Hematopoietic multipotent progenitor cell treated with erythropoietin and hydrocortisone succinate and interleukin-3 and kit ligand, for 17 days (in vitro differentiated cells): Measurements from ENCODE around the gene SETD6.
"Not testable (repeated sequence)": the region's sequence is repeated elsewhere in the genome, so short reads cannot be mapped to it uniquely, and the experiment has no call there.

Experiments
- DNase-seq: peaks from one replicate; pipeline ENCODE4 v3.0.0-alpha.2; 2015; ENCODE audit warnings: low spot score

SETD6 gene

GRCh38 chr16:58515125-58515870, at the start of gene SETD6:
TSS of gene SETD6 (plus strand) at chr16:58515517. CDS start at chr16:58515538, 21 bp downstream.
- peak; percentile 62 for DNase-seq

GRCh38 chr16:58465817-58466216, 49.5 kb upstream of the SETD6 start:
- no peak for DNase-seq

- DNase-seq: no peak
Measured at GRCh38 chr16:58466396-58466795, 48.9 kb upstream of the SETD6 start.

GRCh38 chr16:58467905-58468304, 47.4 kb upstream of the SETD6 start:
- DNase-seq: no peak

- DNase-seq: no peak
Measured at GRCh38 chr16:58471209-58471975, 43.9 kb upstream of the SETD6 start.

- no peak for DNase-seq
Measured at GRCh38 chr16:58472266-58472665, 43.1 kb upstream of the SETD6 start.

- no peak for DNase-seq
Measured at GRCh38 chr16:58472827-58473226, 42.5 kb upstream of the SETD6 start.

GRCh38 chr16:58474296-58474695, 41.0 kb upstream of the SETD6 start:
- DNase-seq: no peak

- no peak for DNase-seq
Measured at GRCh38 chr16:58475091-58475619, 40.2 kb upstream of the SETD6 start.

- no peak for DNase-seq
Measured at GRCh38 chr16:58476791-58477190, 38.5 kb upstream of the SETD6 start.

GRCh38 chr16:58478427-58478826, 36.9 kb upstream of the SETD6 start:
- no peak for DNase-seq

GRCh38 chr16:58481226-58481869, 34.0 kb upstream of the SETD6 start:
- no peak for DNase-seq

- DNase-seq: no peak
Measured at GRCh38 chr16:58481931-58482330, 33.4 kb upstream of the SETD6 start.

GRCh38 chr16:58485184-58485887, 30.0 kb upstream of the SETD6 start:
- no peak for DNase-seq

GRCh38 chr16:58487566-58488351, 27.6 kb upstream of the SETD6 start:
- DNase-seq: peak; percentile 76

- DNase-seq: no peak
Measured at GRCh38 chr16:58488531-58488930, 26.8 kb upstream of the SETD6 start.

GRCh38 chr16:58490065-58490464, 25.3 kb upstream of the SETD6 start:
- no peak for DNase-seq

GRCh38 chr16:58490539-58490938, 24.8 kb upstream of the SETD6 start:
- DNase-seq: not testable (repeated sequence)

GRCh38 chr16:58492066-58492465, 23.3 kb upstream of the SETD6 start:
- no peak for DNase-seq

- DNase-seq: no peak
Measured at GRCh38 chr16:58492735-58493134, 22.6 kb upstream of the SETD6 start.

GRCh38 chr16:58493756-58494431, 21.4 kb upstream of the SETD6 start:
- no peak for DNase-seq
